ENCODE measurements around the gene NPC2. TPM values are rescaled to one million over a fixed set of nuclear protein-coding genes. Genes with fewer than 3 reads are reported as not detected.
A peak's percentile ranks its signal among the peaks of the same experiment; 100 is the strongest.

NPC2 gene
- polyA plus RNA-seq, 2 of the 4 experiments (the other 2 are of a cell fraction), result 97.7 to 457 TPM

DNA sequence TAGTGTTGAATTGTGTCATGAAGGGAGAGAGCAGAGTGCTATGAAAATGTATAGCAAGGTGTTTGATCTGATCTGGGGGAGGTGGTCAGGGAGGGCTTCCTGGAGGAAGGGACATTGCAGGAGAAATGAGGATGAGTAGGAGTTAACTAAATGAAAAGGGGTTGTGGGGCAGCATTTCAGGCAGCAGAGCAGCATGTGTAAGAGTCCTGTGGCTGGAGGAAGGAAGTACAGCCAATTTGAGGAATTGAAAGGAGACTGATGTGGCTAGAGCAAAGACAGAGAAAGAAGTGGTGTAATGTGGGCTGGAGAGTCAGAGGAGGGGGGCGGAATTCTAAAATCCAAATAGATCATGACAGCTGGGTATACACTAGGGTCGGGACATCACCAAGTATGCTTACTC, 20.5 kb downstream of the NPC2 start:
- H3K27ac ChIP-seq, result no peak overlapping the region
- no peak for TF ChIP-seq KDM1A (IDR thresholded peaks at IDR 0.05; ENCODE audit: low read depth)
- TF ChIP-seq KDM5A (IDR thresholded peaks at IDR 0.05), result no peak
- no peak for TF ChIP-seq HOXA7 (CRISPR knock-in tag; IDR thresholded peaks at IDR 0.05)
- TF ChIP-seq ZFP36 (IDR thresholded peaks at IDR 0.05; ENCODE audit: borderline replicate concordance, partially characterized antibody), result peak; percentile 63
- TF ChIP-seq TFCP2L1 (CRISPR knock-in tag; IDR thresholded peaks at IDR 0.05), result no peak
- TF ChIP-seq SMC3 (IDR thresholded peaks at IDR 0.05), result no peak
- TF ChIP-seq RFX5 (IDR thresholded peaks at IDR 0.05), result no peak
- TF ChIP-seq, protein P1, sequence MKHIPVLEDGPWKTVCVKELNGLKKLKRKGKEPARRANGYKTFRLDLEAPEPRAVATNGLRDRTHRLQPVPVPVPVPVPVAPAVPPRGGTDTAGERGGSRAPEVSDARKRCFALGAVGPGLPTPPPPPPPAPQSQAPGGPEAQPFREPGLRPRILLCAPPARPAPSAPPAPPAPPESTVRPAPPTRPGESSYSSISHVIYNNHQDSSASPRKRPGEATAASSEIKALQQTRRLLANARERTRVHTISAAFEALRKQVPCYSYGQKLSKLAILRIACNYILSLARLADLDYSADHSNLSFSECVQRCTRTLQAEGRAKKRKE (CRISPR knock-in tag; IDR thresholded peaks at IDR 0.05; ENCODE audit: low read depth), result no peak
- ATAC-seq (no peak), DNase-seq (ENCODE audit: low read depth in 1 of 2, low spot score in 1 of 2) (no peak), FAIRE-seq (no peak)
- H3K4me3 ChIP-seq, result no peak overlapping the region
- H3K4me2 ChIP-seq, result no peak overlapping the region
- ChIA-PET CTCF (interaction anchor here (1.2 to 2.8 kb wide), 3 partner anchors 14 to 184 kb away, joined by 3 to 7 read pairs (median 4); no protein-coding TSS in a partner anchor), POLR2A (no interaction called here)
- no peaks in the 10 kb centered on the region for H3K9me3 ChIP-seq
- WGBS (ENCODE audit: missing lambda C conversion rate), result 63% methylated on average over 2 of the region's 2 CpGs
- no peaks in the 10 kb centered on the region for H3K4me1 ChIP-seq

DNA sequence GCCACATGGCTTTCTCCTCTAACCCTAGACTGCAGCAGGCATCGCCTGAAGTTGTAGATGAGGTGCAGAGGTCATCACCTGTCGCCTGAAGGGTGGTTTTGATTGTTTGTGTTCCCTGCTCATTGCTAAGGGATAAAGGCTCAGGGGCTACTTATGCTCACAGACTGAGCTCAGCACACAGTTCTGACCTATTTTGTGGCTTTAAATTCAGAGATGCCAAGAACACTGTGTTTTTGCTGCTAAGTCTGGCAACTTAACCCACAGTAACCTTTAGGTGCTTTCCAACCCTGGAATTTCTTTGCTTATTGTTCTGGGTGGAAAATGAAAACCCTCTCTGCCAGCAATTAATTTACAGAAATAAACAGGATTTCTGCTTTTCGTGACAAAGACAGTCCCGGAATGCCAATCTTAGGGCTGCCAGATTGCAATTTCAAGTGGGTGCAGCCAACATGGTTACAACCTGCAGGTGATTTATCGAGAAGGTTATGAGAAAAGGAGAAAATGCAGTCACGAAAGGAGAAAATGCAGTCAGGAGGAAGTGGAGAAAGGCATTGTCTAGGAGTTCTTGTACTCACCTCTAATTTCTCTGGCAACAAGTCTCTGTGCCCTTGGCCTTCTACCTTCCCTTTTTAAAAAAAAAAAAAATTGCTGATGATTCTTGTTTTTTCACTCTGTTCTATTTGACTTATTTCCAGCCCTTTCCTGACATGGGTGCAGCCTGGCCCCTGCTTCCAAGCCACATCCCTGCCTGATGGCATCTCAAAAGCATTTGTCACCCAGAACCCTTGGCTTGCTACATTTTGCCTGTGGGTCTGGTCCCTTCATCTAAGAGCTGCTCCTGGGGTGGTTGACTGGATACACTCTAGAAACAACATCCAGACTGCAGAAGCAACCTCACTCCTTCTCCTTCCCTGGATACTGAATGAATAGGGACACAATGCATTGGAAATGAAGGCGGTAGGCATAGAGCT, 23.3 kb downstream of the NPC2 start:
- TF ChIP-seq KDM1A (IDR thresholded peaks at IDR 0.05; ENCODE audit: low read depth) (no peak), RFX5 (IDR thresholded peaks at IDR 0.05) (no peak), ZC3H11A (IDR thresholded peaks at IDR 0.05) (no peak), RCOR1 (IDR thresholded peaks at IDR 0.05; ENCODE audit: low read depth, low read length) (no peak), CHD2 (IDR thresholded peaks at IDR 0.05; ENCODE audit: low read length, partially characterized antibody) (no peak), BHLHE40 (IDR thresholded peaks at IDR 0.05; ENCODE audit: low read depth, low read length) (no peak), CHD4 (IDR thresholded peaks at IDR 0.05; ENCODE audit: borderline replicate concordance) (no peak), KDM5A (IDR thresholded peaks at IDR 0.05) (no peak), RAD21 (conservative IDR thresholded peaks at IDR 0.05 in 1 of 2, IDR thresholded peaks at IDR 0.05 in 1 of 2) (no peak), ZNF302 (CRISPR knock-in tag; IDR thresholded peaks at IDR 0.05) (no peak), ZSCAN20 (CRISPR knock-in tag; IDR thresholded peaks at IDR 0.05) (no peak), TFCP2L1 (CRISPR knock-in tag; IDR thresholded peaks at IDR 0.05) (no peak), ESRRA (IDR thresholded peaks at IDR 0.05; ENCODE audit: borderline replicate concordance, low read length) (no peak), MYC (IDR thresholded peaks at IDR 0.05; ENCODE audit: borderline replicate concordance, low read length) (no peak), EHF (CRISPR knock-in tag; IDR thresholded peaks at IDR 0.05) (no peak), POLR2A (IDR thresholded peaks at IDR 0.05; ENCODE audit: low read length) (no peak), TP53 (CRISPR knock-in tag; IDR thresholded peaks at IDR 0.05) (no peak)
- TF ChIP-seq, protein P2, sequence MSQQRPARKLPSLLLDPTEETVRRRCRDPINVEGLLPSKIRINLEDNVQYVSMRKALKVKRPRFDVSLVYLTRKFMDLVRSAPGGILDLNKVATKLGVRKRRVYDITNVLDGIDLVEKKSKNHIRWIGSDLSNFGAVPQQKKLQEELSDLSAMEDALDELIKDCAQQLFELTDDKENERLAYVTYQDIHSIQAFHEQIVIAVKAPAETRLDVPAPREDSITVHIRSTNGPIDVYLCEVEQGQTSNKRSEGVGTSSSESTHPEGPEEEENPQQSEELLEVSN (IDR thresholded peaks at IDR 0.05; ENCODE audit: borderline replicate concordance, low read depth), result no peak
- TF ChIP-seq, protein P3, sequence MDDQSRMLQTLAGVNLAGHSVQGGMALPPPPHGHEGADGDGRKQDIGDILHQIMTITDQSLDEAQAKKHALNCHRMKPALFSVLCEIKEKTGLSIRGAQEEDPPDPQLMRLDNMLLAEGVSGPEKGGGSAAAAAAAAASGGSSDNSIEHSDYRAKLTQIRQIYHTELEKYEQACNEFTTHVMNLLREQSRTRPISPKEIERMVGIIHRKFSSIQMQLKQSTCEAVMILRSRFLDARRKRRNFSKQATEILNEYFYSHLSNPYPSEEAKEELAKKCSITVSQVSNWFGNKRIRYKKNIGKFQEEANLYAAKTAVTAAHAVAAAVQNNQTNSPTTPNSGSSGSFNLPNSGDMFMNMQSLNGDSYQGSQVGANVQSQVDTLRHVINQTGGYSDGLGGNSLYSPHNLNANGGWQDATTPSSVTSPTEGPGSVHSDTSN (IDR thresholded peaks at IDR 0.05), result no peak
- ChIA-PET POLR2A (interaction anchor here (0.9 kb wide), 1 partner anchor 15 kb away, joined by 5 read pairs; no protein-coding TSS in a partner anchor), CTCF (interaction anchor here (1.8 to 3.3 kb wide), 3 partner anchors 9 to 11 kb away, joined by 8 to 12 read pairs (median 10); no protein-coding TSS in a partner anchor)
- Histone ChIP-seq H3K4me1 (no peaks in the 10 kb centered on the region), H3K4me3 (no peak overlapping the region), H3K9me3 (no peaks in the 10 kb centered on the region), H3K4me2 (no peak overlapping the region), H3K27ac (no peak overlapping the region)
- 56% methylated on average over 7 of the region's 7 CpGs for WGBS (ENCODE audit: missing lambda C conversion rate)
- ATAC-seq (no peak), FAIRE-seq (no peak), DNase-seq (ENCODE audit: low read depth in 1 of 2, low spot score in 1 of 2) (no peak)

All from A549 (cell line).